GM10266 (cell line): Measurements from ENCODE around the gene PARPBP.
"Not testable (repeated sequence)": the region's sequence is repeated elsewhere in the genome, so short reads cannot be mapped to it uniquely, and the experiment has no call there.

ENCODE experiments used
- DNase-seq: peaks from one replicate; pipeline ENCODE4 v3.0.0; 2012; ENCODE audit errors: extremely low spot score
- CTCF ChIP-seq: IDR thresholded peaks from 2 replicates; pipeline ENCODE4 v1.5.1; 2012; ENCODE audit warnings: mild to moderate bottlenecking, low read depth; ENCODE audit not compliant: control insufficient read depth, insufficient read depth; ENCODE audit errors: missing control alignments

The PARPBP gene

GRCh38 chr12:102119674-102120563 is at the start of gene PARPBP, which contains the start of gene NUP37:
Gene PARPBP (plus strand): TSS chr12:102120183. CDS start chr12:102123889, 3,706 bp downstream.
Gene NUP37 (minus strand): TSS chr12:102120114. CDS start chr12:102118518, 1,596 bp downstream.
- TF ChIP-seq CTCF, result no peak
- DNase-seq, result peak; percentile 84

GRCh38 chr12:102072092-102072491 is 47.9 kb upstream of the PARPBP start:
- not testable (repeated sequence) for DNase-seq

- no peak for DNase-seq
- TF ChIP-seq CTCF, result no peak
Observed at GRCh38 chr12:102080842-102081241, 39.1 kb upstream of the PARPBP start.

GRCh38 chr12:102089228-102089835 is 30.7 kb upstream of the PARPBP start:
- DNase-seq, result not testable (repeated sequence)

- no peak for DNase-seq
- no peak for TF ChIP-seq CTCF
Observed at GRCh38 chr12:102093319-102093718, 26.7 kb upstream of the PARPBP start.

- no peak for DNase-seq
- TF ChIP-seq CTCF, result peak; percentile 50
Observed at GRCh38 chr12:102095677-102096263, 24.2 kb upstream of the PARPBP start.

GRCh38 chr12:102096855-102097254 is 23.1 kb upstream of the PARPBP start:
- no peak for DNase-seq
- TF ChIP-seq CTCF, result no peak

- TF ChIP-seq CTCF, result no peak
Observed at GRCh38 chr12:102106905-102107304, 13.1 kb upstream of the PARPBP start.

More at GRCh38 chr12:102106905-102107304, 13.1 kb upstream of the PARPBP start:
- no peak for DNase-seq
